ENCODE data around the gene RND3.

The RND3 gene

GRCh38 chr2:150484006-150484405, 3.5 kb downstream of the RND3 start:
- ATAC-seq (ENCODE audit: insufficient read depth, low read depth) (no peak), DNase-seq (no peak)
- no peak overlapping the region for H3K9ac ChIP-seq (ENCODE audit: low read depth, low read length)
- H3K79me2 ChIP-seq (ENCODE audit: insufficient read depth, low read length): no peaks in the 10 kb centered on the region
- no peak overlapping the region for H2AFZ ChIP-seq (ENCODE audit: low read depth, low read length)
- no peak overlapping the region for H3K4me2 ChIP-seq (ENCODE audit: insufficient read depth, low read length)
- no peak overlapping the region for H3K4me3 ChIP-seq (ENCODE audit: low read depth in 1 of 2, low read length in 2 of 2)
- no peaks in the 10 kb centered on the region for H4K20me1 ChIP-seq (ENCODE audit: insufficient read depth, low read length)
- TF ChIP-seq, protein P1, sequence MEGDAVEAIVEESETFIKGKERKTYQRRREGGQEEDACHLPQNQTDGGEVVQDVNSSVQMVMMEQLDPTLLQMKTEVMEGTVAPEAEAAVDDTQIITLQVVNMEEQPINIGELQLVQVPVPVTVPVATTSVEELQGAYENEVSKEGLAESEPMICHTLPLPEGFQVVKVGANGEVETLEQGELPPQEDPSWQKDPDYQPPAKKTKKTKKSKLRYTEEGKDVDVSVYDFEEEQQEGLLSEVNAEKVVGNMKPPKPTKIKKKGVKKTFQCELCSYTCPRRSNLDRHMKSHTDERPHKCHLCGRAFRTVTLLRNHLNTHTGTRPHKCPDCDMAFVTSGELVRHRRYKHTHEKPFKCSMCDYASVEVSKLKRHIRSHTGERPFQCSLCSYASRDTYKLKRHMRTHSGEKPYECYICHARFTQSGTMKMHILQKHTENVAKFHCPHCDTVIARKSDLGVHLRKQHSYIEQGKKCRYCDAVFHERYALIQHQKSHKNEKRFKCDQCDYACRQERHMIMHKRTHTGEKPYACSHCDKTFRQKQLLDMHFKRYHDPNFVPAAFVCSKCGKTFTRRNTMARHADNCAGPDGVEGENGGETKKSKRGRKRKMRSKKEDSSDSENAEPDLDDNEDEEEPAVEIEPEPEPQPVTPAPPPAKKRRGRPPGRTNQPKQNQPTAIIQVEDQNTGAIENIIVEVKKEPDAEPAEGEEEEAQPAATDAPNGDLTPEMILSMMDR (IDR thresholded peaks at IDR 0.05; ENCODE audit: borderline replicate concordance, extremely low read depth, low read length, poor library complexity, severe bottlenecking): no peak
- no peak for TF ChIP-seq EZH2 (IDR thresholded peaks at IDR 0.05; ENCODE audit: borderline replicate concordance, low read depth, low read length, severe bottlenecking)
- H3K9me3 ChIP-seq (ENCODE audit: insufficient read depth, low read length, severe bottlenecking): peaks cover 14% of the 10 kb centered on the region
- no peaks in the 10 kb centered on the region for H3K27me3 ChIP-seq (ENCODE audit: insufficient read depth, low read length, poor library complexity)
- no peaks in the 10 kb centered on the region for H3K36me3 ChIP-seq (ENCODE audit: insufficient read depth, low read length)
- no peak overlapping the region for H3K27ac ChIP-seq (ENCODE audit: low read length)
- H3K4me1 ChIP-seq (ENCODE audit: insufficient read depth, low read length): no peaks in the 10 kb centered on the region

GRCh38 chr2:150483532-150483931, 3.9 kb downstream of the RND3 start:
- no peak overlapping the region for H3K9ac ChIP-seq (ENCODE audit: low read depth, low read length)
- no peaks in the 10 kb centered on the region for H3K4me1 ChIP-seq (ENCODE audit: insufficient read depth, low read length)
- H3K27ac ChIP-seq (ENCODE audit: low read length): no peak overlapping the region
- peaks cover 14% of the 10 kb centered on the region for H3K9me3 ChIP-seq (ENCODE audit: insufficient read depth, low read length, severe bottlenecking)
- TF ChIP-seq, protein P1 (IDR thresholded peaks at IDR 0.05; ENCODE audit: borderline replicate concordance, extremely low read depth, low read length, poor library complexity, severe bottlenecking): no peak
- no peak for TF ChIP-seq EZH2 (IDR thresholded peaks at IDR 0.05; ENCODE audit: borderline replicate concordance, low read depth, low read length, severe bottlenecking)
- no peak for ATAC-seq (ENCODE audit: insufficient read depth, low read depth)
- H3K4me3 ChIP-seq (ENCODE audit: low read depth in 1 of 2, low read length in 2 of 2): no peak overlapping the region
- no peak overlapping the region for H2AFZ ChIP-seq (ENCODE audit: low read depth, low read length)
- no peaks in the 10 kb centered on the region for H3K79me2 ChIP-seq (ENCODE audit: insufficient read depth, low read length)
- H3K27me3 ChIP-seq (ENCODE audit: insufficient read depth, low read length, poor library complexity): no peaks in the 10 kb centered on the region
- no peak overlapping the region for H3K4me2 ChIP-seq (ENCODE audit: insufficient read depth, low read length)
- no peaks in the 10 kb centered on the region for H3K36me3 ChIP-seq (ENCODE audit: insufficient read depth, low read length)
- no peak for DNase-seq
- no peaks in the 10 kb centered on the region for H4K20me1 ChIP-seq (ENCODE audit: insufficient read depth, low read length)

DNA sequence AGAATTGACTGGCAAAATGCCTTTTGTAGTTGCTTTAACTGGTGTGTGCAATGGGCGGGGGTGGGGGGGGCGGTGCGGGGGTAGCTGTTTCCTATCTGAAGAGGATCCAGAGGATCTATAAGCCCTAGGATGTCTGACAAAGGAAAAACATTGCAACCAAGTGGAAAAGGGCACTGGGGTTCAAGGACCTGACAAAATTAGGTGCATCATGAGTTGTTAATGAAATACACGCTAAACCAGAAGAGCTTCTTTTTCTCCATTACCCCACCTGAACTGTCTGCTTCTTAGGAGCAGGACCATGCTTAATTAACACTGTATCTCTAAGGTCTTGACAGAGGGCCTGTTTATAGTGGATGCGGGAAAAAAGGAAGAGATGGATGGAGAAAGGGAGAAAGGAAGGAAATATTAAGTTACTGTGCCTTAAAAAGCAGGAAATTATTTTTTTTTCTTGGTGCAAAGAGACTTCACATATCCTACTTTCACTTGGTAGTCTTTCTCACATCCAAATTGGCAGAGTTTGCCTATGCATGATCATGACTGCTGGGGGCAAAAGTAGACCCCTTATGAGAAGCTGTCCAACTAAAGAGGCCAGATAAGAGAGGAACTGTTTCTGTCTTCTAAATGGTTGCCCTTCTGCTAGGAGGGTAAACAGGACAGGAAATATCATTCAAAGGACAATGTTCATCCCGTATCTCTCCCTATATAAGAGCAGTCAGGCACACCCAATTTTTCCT, 4.6 kb downstream of the RND3 start:
- TF ChIP-seq, protein P1 (IDR thresholded peaks at IDR 0.05; ENCODE audit: borderline replicate concordance, extremely low read depth, low read length, poor library complexity, severe bottlenecking): no peak
- TF ChIP-seq EZH2 (IDR thresholded peaks at IDR 0.05; ENCODE audit: borderline replicate concordance, low read depth, low read length, severe bottlenecking): no peak
- Histone ChIP-seq H3K9me3 (ENCODE audit: insufficient read depth, low read length, severe bottlenecking) (peaks cover 14% of the 10 kb centered on the region), H3K9ac (ENCODE audit: low read depth, low read length) (no peak overlapping the region), H3K27ac (ENCODE audit: low read length) (no peak overlapping the region), H4K20me1 (ENCODE audit: insufficient read depth, low read length) (no peaks in the 10 kb centered on the region), H3K4me2 (ENCODE audit: insufficient read depth, low read length) (no peak overlapping the region), H2AFZ (ENCODE audit: low read depth, low read length) (no peak overlapping the region; the same call in 1 of the 2 replicates), H3K4me1 (ENCODE audit: insufficient read depth, low read length) (no peaks in the 10 kb centered on the region), H3K4me3 (ENCODE audit: low read depth in 1 of 2, low read length in 2 of 2) (no peak overlapping the region), H3K36me3 (ENCODE audit: insufficient read depth, low read length) (no peaks in the 10 kb centered on the region), H3K79me2 (ENCODE audit: insufficient read depth, low read length) (no peaks in the 10 kb centered on the region), H3K27me3 (ENCODE audit: insufficient read depth, low read length, poor library complexity) (no peaks in the 10 kb centered on the region)
- no peak for DNase-seq
- ATAC-seq (ENCODE audit: insufficient read depth, low read depth): no peak

Data from DND-41 (cell line).